ENCODE data around the gene IFNA17.
"Not testable (repeated sequence)": the region's sequence is repeated elsewhere in the genome, so short reads cannot be mapped to it uniquely, and the experiment has no call there.

The IFNA17 gene

DNA sequence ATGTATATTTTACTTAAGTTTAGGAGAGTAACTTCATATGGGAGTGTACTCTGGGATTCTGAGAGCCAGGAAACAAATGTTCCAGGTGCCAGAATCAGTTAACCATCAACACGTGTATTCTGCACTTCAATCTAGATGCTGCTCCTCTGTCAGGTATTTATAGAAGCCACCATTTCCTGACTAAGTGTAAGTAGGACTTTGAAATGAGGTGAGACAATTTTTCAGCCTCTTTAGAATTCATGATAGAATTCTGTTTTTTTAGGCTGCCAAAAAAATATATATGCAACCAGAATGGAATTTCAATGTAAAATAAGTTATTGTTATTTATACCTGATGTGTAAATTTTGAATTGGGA is 8.3 kb upstream of the IFNA17 start:
- not testable (repeated sequence) for H3K4me1 Mint-ChIP-seq; DNase-seq (ENCODE audit: low spot score in 2 of 2); H3K9me3 Mint-ChIP-seq; H3K36me3 Mint-ChIP-seq (ENCODE audit: insufficient read depth); H3K4me3 Mint-ChIP-seq; H3K27ac Mint-ChIP-seq (ENCODE audit: low read depth)
- peaks cover 35% of the 10 kb centered on the region for H3K27me3 Mint-ChIP-seq
- ATAC-seq (replicated peaks; ENCODE audit: extremely low read depth, poor library complexity, severe bottlenecking): peak; percentile 52

DNA sequence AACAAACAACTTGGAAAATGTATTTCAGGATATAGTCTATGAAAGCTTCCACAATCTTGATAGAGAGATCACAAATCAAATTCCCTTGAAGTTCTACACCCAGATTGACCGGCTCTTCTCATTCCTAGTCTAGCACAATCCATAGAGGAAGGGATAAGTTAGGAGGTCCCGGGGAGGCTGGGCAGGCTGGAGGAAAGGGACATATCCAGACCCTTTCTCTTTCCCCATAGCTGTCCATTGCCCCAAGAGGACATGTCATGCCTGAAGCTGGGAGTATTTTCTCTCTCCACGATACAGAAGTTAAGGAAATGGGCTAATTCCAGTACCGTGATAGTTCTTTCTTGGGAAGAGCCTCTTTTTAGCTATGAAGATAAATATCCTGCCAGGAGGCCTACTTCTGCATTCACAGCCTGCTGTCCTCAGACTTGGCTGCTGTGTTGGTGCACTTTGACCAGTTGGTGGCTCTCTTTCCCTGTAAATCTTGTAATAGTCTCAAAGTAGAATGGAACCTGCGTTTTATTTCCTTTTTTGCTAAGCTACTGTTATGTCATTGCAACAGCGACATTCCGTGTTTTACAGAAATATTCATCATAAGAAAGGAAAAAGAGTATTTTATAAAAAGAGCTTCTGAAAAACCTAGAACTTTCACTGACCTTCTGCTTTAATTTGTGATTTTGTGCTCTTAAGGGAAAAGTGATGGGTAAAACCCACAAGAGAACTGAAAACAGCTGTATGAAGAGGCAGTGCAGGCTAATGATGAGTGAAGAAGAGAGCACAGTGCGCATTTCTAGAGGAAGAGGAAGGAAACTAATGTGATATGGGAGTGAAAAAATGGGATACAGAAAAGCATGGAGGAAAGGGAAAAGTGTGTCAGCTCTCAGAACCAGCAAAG is 7.7 kb upstream of the IFNA17 start:
- H3K9me3 Mint-ChIP-seq; H3K4me3 Mint-ChIP-seq; DNase-seq (ENCODE audit: low spot score in 2 of 2); H3K27ac Mint-ChIP-seq (ENCODE audit: low read depth); H3K36me3 Mint-ChIP-seq (ENCODE audit: insufficient read depth); H3K4me1 Mint-ChIP-seq: not testable (repeated sequence)
- ATAC-seq (replicated peaks; ENCODE audit: extremely low read depth, poor library complexity, severe bottlenecking): peak; percentile 52
- H3K27me3 Mint-ChIP-seq: peaks cover 33% of the 10 kb centered on the region

DNA sequence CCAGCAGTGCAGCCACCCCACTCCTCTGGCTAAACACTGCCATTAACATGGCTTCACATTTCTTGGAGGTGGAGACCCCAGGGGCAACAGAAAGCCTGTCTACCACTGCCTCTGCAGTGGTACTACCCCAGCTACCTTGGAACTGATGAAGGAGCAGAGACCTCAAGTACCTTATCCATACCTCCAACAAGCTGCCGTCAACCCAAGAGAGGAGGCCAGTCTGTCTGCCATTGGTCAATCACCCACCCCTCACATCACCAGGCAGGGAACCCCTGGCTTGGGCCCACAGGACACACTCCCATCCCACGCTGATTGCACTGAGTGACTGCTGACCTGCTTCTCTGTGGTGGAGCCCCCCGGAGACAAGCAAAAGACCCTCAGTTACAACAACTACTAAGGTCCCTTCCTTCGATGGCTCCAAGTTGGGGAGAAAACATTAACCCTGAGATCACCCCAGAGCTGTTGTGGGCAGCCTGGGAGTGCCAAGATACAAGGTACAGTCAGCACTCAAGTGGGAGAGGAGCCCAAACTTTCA is 6.2 kb upstream of the IFNA17 start:
- H3K4me3 Mint-ChIP-seq: no peak overlapping the region
- ATAC-seq (replicated peaks; ENCODE audit: extremely low read depth, poor library complexity, severe bottlenecking): no peak
- H3K4me1 Mint-ChIP-seq: peaks cover 5% of the 10 kb centered on the region

DNA sequence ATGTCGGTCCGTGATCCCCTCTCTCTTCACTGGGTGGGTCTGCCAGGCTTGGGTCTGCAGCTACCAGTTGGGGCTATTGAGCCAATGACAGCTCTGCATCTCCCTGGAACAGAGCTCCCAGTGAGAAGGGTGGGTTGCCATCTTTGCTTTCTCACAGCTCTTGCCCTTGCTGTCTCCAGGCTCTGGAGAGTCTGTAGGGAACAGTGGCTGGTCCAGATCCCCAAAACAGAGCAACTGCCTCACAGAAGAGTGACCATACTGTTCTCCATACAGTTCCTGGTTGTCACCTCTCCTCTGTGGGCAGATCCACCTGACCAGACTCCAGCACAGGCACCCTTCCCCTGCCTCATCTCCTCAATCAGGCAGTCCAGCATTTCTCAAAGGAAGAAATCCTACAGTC is 5.2 kb upstream of the IFNA17 start:
- ATAC-seq (replicated peaks; ENCODE audit: extremely low read depth, poor library complexity, severe bottlenecking) (no peak), DNase-seq (ENCODE audit: low spot score in 2 of 2) (no peak)
- H3K4me3 Mint-ChIP-seq: no peak overlapping the region
- no peaks in the 10 kb centered on the region for H3K36me3 Mint-ChIP-seq (ENCODE audit: insufficient read depth)
- peaks cover 18% of the 10 kb centered on the region for H3K27me3 Mint-ChIP-seq
- H3K4me1 Mint-ChIP-seq: peaks cover 5% of the 10 kb centered on the region
- no peaks in the 10 kb centered on the region for H3K9me3 Mint-ChIP-seq
- no peak overlapping the region for H3K27ac Mint-ChIP-seq (ENCODE audit: low read depth)

More for the DNA sequence above, 6.2 kb upstream of the IFNA17 start:
- no peak for DNase-seq (ENCODE audit: low spot score in 2 of 2)
- H3K27ac Mint-ChIP-seq (ENCODE audit: low read depth): no peak overlapping the region
- no peaks in the 10 kb centered on the region for H3K9me3 Mint-ChIP-seq
- no peaks in the 10 kb centered on the region for H3K36me3 Mint-ChIP-seq (ENCODE audit: insufficient read depth)
- H3K27me3 Mint-ChIP-seq: peaks cover 23% of the 10 kb centered on the region

DNA sequence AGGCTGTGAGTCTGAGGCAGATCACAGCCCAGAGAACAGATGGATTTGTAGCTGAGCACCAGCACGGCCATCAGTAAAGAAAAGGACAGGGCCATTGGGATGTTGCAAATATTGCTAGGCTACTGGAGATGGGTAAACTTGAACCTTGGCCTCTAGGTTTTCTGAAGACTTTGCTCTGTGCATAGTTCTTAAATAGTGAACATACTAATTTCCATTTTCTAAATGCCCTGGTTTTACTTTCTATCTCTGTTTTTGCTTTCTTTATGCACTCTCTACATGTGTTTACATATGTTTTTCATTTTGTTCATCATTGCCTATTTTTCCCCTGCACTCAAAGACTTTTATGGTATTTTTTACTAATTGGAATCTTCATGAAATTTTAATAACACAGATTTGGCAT is 10.8 kb downstream of the IFNA17 start, which contains the start of gene IFNA16:
Gene IFNA16 (minus strand): TSS at position 101 of the 400 bp plus-strand sequence. CDS start 6 bp downstream, at position 95.
- not testable (repeated sequence) for ATAC-seq (replicated peaks; ENCODE audit: extremely low read depth, poor library complexity, severe bottlenecking); H3K36me3 Mint-ChIP-seq (ENCODE audit: insufficient read depth); H3K9me3 Mint-ChIP-seq; H3K27ac Mint-ChIP-seq (ENCODE audit: low read depth); H3K4me1 Mint-ChIP-seq; H3K4me3 Mint-ChIP-seq; DNase-seq (ENCODE audit: low spot score in 2 of 2)
- peaks cover 62% of the 10 kb centered on the region for H3K27me3 Mint-ChIP-seq

DNA sequence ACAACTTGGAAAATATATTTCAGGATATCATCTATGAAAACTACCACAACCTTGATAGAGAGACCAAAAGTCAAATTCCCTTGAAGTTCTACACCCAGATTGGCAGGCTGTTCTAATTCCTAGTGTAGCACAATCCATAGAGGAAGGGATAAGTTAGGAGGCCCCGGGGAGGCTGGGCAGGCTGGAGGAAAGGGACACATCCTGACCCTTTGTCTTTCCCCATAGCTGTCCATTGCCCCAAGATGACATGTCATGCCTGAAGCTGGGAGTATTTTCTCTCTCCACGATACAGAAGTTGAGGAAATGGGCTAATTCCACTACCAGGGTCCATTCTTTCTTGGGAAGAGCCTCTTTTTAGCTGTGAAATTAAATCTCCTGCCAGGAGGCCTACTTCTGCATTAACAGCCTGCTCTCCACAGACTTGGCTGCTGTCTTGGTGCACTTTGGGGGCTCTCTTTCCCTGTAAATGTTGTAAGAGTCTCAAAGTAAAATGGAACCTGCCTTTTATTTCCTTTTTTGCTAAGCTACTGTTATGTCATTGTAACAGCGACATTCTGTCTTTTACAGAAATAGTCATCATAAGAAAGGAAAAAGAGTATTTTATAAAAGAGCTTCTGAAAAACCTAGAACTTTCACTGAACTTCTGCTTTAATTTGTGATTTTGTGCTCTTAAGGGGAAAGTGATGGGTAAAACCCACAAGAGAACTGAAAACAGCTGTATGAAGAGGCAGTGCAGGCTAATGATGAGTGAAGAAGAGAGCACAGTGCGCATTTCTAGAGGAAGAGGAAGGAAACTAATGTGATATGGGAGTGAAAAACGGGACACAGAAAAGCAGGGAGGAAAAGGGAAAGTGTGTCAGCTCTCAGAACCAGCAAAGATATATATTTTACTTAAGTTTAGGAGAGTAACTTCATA is 14.4 kb downstream of the IFNA17 start:
- H3K4me1 Mint-ChIP-seq; H3K36me3 Mint-ChIP-seq (ENCODE audit: insufficient read depth); H3K9me3 Mint-ChIP-seq; H3K27ac Mint-ChIP-seq (ENCODE audit: low read depth); DNase-seq (ENCODE audit: low spot score in 2 of 2); H3K4me3 Mint-ChIP-seq: not testable (repeated sequence)
- peaks cover 39% of the 10 kb centered on the region for H3K27me3 Mint-ChIP-seq
- ATAC-seq (replicated peaks; ENCODE audit: extremely low read depth, poor library complexity, severe bottlenecking): peak; percentile 43

DNA sequence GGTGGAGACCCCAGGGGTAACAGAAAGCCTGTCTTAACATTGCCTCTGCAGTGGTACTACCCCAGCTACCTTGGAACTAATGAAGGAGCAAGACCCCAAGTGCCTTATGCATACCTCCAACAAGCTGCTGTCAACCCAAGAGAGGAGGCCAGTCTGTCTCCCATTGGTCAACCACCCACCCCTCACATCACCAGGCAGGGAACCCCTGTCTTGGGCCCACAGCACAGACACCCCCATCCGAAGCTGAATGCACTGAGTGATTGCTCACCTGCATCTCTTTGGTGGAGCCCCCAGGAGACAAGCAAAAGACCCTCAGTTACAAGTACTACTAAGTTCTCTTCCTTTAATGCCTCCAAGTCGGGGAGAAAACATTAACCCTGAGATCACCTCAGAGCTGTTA is 15.9 kb downstream of the IFNA17 start:
- H3K9me3 Mint-ChIP-seq; DNase-seq (ENCODE audit: low spot score in 2 of 2); H3K36me3 Mint-ChIP-seq (ENCODE audit: insufficient read depth); H3K4me1 Mint-ChIP-seq; H3K4me3 Mint-ChIP-seq; ATAC-seq (replicated peaks; ENCODE audit: extremely low read depth, poor library complexity, severe bottlenecking); H3K27ac Mint-ChIP-seq (ENCODE audit: low read depth): not testable (repeated sequence)
- H3K27me3 Mint-ChIP-seq: peaks cover 34% of the 10 kb centered on the region

DNA sequence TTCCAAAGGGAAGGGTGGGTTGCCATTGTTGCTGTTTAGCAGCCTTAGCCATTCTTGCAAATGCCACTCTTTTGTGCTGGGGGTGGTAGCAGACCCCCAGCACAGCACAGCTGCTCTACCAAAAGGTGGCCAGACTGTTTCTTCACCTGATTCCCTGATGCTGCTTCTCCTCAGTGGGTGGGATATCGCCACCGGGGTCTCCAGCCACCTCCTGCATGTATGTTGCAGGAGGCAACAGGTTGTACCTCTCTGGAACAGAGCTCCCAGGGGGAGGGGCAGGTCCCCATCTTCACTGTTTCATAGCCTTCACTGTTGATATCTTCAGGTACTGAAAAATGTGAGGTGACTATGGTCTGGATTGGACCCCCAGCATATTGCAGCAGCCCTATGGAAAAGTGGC is 17.2 kb downstream of the IFNA17 start:
- not testable (repeated sequence) for H3K27ac Mint-ChIP-seq (ENCODE audit: low read depth); H3K9me3 Mint-ChIP-seq; DNase-seq (ENCODE audit: low spot score in 2 of 2); H3K4me3 Mint-ChIP-seq; H3K4me1 Mint-ChIP-seq; ATAC-seq (replicated peaks; ENCODE audit: extremely low read depth, poor library complexity, severe bottlenecking); H3K36me3 Mint-ChIP-seq (ENCODE audit: insufficient read depth)
- peaks cover 33% of the 10 kb centered on the region for H3K27me3 Mint-ChIP-seq

DNA sequence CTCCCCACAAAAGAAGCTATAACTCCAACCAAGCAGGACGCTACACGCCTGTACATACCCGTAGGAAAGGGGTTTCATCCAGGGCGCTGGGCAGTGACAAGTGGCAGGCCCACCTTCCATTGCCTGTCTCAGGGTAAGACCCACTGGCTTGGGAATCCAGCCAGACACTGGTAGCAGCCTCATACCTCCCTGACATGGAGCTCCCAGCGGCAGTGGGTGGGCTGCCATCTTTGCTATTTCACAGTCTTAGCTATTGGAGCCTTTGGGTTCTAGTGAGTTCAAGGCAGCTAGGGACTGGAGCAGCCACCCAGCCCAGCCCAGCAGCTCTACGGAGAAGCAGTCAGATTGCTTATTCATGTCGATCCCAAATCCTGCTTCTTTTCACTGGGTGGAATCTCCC is 17.7 kb downstream of the IFNA17 start:
- Mint-ChIP-seq H3K9me3 (no peaks in the 10 kb centered on the region), H3K4me3 (no peak overlapping the region), H3K27ac (ENCODE audit: low read depth) (no peak overlapping the region), H3K36me3 (ENCODE audit: insufficient read depth) (no peaks in the 10 kb centered on the region), H3K27me3 (peaks cover 33% of the 10 kb centered on the region), H3K4me1 (peaks cover 6% of the 10 kb centered on the region)
- ATAC-seq (replicated peaks; ENCODE audit: extremely low read depth, poor library complexity, severe bottlenecking) (no peak), DNase-seq (ENCODE audit: low spot score in 2 of 2) (no peak)

DNA sequence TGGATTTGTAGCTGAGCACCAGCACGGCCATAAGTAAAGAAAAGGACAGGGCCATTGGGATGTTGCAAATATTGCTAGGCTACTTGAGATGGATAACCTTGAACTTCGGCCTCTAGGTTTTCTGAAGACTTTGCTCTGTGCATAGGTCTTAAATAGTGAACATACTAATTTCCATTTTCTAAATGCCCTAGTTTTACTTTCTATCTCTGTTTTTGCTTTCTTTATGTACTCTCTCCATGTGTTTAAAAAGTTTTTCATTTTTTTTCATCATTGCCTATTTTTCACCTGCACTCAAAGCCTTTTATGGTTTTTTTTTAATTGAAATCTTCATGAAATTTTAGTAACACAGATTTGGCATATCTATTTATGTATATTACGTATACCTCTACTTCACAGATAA is 21.0 kb downstream of the IFNA17 start, which contains the start of gene IFNA10:
Gene IFNA10 (minus strand): TSS at position 101 of the 400 bp plus-strand sequence. CDS start 46 bp downstream, at position 55.
- not testable (repeated sequence) for H3K4me1 Mint-ChIP-seq; H3K27ac Mint-ChIP-seq (ENCODE audit: low read depth); DNase-seq (ENCODE audit: low spot score in 2 of 2); ATAC-seq (replicated peaks; ENCODE audit: extremely low read depth, poor library complexity, severe bottlenecking); H3K36me3 Mint-ChIP-seq (ENCODE audit: insufficient read depth); H3K4me3 Mint-ChIP-seq; H3K9me3 Mint-ChIP-seq
- H3K27me3 Mint-ChIP-seq: peaks cover 30% of the 10 kb centered on the region

DNA sequence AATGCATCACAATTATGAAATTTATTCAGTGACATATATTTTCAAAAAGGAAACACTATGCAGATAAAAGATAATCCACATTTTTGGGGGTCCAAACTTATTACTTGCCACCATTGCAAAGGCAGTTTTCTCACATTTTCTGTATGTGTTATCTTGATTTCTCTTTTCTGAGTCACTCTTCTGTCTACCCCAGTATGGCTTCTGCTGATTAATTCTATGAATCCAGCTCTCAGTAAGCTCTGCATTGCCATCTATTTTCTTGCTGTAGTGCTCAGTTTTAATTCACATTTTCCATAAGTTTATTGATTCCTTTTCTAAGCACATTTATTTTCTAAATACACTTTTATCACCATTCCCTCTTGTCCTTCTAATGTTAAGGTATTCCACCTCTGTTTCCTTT is 22.8 kb downstream of the IFNA17 start:
- no peak overlapping the region for H3K27ac Mint-ChIP-seq (ENCODE audit: low read depth)
- H3K36me3 Mint-ChIP-seq (ENCODE audit: insufficient read depth): no peaks in the 10 kb centered on the region
- H3K4me3 Mint-ChIP-seq: no peak overlapping the region
- peaks cover 37% of the 10 kb centered on the region for H3K27me3 Mint-ChIP-seq
- DNase-seq (ENCODE audit: low spot score in 2 of 2) (no peak), ATAC-seq (replicated peaks; ENCODE audit: extremely low read depth, poor library complexity, severe bottlenecking) (no peak)
- H3K4me1 Mint-ChIP-seq: no peaks in the 10 kb centered on the region
- H3K9me3 Mint-ChIP-seq: no peaks in the 10 kb centered on the region

DNA sequence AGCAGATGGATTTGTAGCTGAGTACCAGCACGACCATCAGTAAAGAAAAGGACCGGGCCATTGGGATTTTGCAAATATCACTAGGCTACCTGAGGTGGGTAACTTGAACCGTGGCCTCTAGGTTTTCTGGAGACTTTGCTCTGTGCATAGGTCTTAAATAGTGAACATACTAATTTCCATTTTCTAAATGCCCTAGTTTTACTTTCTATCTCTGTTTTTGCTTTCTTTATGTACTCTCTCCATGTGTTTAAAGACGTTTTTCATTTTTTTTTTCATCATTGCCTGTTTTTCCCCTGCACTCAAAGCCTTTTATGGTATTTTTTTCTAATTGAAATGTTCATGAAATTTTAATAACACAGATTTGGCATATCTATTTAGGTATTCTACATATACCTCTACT is 25.9 kb downstream of the IFNA17 start, which contains the start of gene IFNA7:
Gene IFNA7 (minus strand): TSS at position 101 of the 400 bp plus-strand sequence. CDS start 40 bp downstream, at position 61.
- H3K9me3 Mint-ChIP-seq; H3K4me1 Mint-ChIP-seq; H3K27ac Mint-ChIP-seq (ENCODE audit: low read depth); ATAC-seq (replicated peaks; ENCODE audit: extremely low read depth, poor library complexity, severe bottlenecking); H3K36me3 Mint-ChIP-seq (ENCODE audit: insufficient read depth); H3K4me3 Mint-ChIP-seq; DNase-seq (ENCODE audit: low spot score in 2 of 2): not testable (repeated sequence)
- peaks cover 43% of the 10 kb centered on the region for H3K27me3 Mint-ChIP-seq
